ENCODE results near the gene EIF2S1.

The EIF2S1 gene

GRCh38 chr14:67425608-67426007, 65.5 kb downstream of the EIF2S1 start:
- TF ChIP-seq, protein P1, sequence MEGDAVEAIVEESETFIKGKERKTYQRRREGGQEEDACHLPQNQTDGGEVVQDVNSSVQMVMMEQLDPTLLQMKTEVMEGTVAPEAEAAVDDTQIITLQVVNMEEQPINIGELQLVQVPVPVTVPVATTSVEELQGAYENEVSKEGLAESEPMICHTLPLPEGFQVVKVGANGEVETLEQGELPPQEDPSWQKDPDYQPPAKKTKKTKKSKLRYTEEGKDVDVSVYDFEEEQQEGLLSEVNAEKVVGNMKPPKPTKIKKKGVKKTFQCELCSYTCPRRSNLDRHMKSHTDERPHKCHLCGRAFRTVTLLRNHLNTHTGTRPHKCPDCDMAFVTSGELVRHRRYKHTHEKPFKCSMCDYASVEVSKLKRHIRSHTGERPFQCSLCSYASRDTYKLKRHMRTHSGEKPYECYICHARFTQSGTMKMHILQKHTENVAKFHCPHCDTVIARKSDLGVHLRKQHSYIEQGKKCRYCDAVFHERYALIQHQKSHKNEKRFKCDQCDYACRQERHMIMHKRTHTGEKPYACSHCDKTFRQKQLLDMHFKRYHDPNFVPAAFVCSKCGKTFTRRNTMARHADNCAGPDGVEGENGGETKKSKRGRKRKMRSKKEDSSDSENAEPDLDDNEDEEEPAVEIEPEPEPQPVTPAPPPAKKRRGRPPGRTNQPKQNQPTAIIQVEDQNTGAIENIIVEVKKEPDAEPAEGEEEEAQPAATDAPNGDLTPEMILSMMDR (IDR thresholded peaks at IDR 0.05; ENCODE audit: control insufficient read depth, insufficient read depth, low read depth, low read length, missing control alignments) = no peak
- DNase-seq (ENCODE audit: low read depth) = no peak
- H3K4me3 ChIP-seq (ENCODE audit: control insufficient read depth, low read depth, low read length) = no peak overlapping the region

GRCh38 chr14:67426161-67426560, 66.0 kb downstream of the EIF2S1 start:
- DNase-seq (ENCODE audit: low read depth) = no peak

GRCh38 chr14:67426983-67427606, 67.0 kb downstream of the EIF2S1 start:
- TF ChIP-seq, protein P1 (IDR thresholded peaks at IDR 0.05; ENCODE audit: control insufficient read depth, insufficient read depth, low read depth, low read length, missing control alignments) = peak; percentile 87
- peak; percentile 39 for DNase-seq (ENCODE audit: low read depth)
- H3K4me3 ChIP-seq (ENCODE audit: control insufficient read depth, low read depth, low read length) = no peak overlapping the region

More at GRCh38 chr14:67426161-67426560, 66.0 kb downstream of the EIF2S1 start:
- H3K4me3 ChIP-seq (ENCODE audit: control insufficient read depth, low read depth, low read length) = no peak overlapping the region
- TF ChIP-seq, protein P1 (IDR thresholded peaks at IDR 0.05; ENCODE audit: control insufficient read depth, insufficient read depth, low read depth, low read length, missing control alignments) = no peak

GRCh38 chr14:67428501-67429031, 68.4 kb downstream of the EIF2S1 start:
- DNase-seq (ENCODE audit: low read depth) = peak; percentile 27
- TF ChIP-seq, protein P1 (IDR thresholded peaks at IDR 0.05; ENCODE audit: control insufficient read depth, insufficient read depth, low read depth, low read length, missing control alignments) = peak; percentile 9
- H3K4me3 ChIP-seq (ENCODE audit: control insufficient read depth, low read depth, low read length) = no peak overlapping the region

- DNase-seq (ENCODE audit: low read depth) = no peak
- no peak overlapping the region for H3K4me3 ChIP-seq (ENCODE audit: control insufficient read depth, low read depth, low read length)
- TF ChIP-seq, protein P1 (IDR thresholded peaks at IDR 0.05; ENCODE audit: control insufficient read depth, insufficient read depth, low read depth, low read length, missing control alignments) = no peak
Measured at GRCh38 chr14:67429510-67430205, 69.5 kb downstream of the EIF2S1 start.

DNA sequence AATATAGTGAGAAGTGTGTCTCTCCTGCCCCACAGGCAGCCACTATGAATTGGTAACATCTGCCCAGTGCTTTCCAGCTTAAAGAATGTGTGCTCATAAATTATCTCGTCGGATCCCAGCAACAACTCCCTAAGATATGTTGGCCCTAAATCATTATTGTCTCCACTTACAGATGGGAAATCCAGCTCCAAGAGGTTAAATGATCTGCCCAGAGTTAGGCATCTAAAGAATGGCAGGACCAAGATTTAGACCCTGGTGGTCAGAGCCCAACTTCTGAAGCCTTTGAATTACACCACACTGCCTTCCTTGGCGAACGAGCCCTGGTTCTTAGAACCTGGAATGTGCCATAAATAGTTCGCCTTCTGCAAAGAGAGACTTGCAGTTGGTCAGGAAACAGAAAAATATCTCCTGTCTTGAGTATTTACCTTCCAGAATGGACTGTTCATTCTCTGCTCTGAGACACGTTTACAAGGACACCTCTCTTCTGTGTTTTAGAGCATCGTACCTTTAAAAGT, 72.0 kb downstream of the EIF2S1 start:
- no peak overlapping the region for H3K4me3 ChIP-seq (ENCODE audit: control insufficient read depth, low read depth, low read length)
- TF ChIP-seq, protein P1 (IDR thresholded peaks at IDR 0.05; ENCODE audit: control insufficient read depth, insufficient read depth, low read depth, low read length, missing control alignments) = no peak
- peak; percentile 20 for DNase-seq (ENCODE audit: low read depth)

Measured in AG09309 (cell line).